Stomach (tissue), 19 donors: ENCODE measurements around the gene CEP350. TPM values are rescaled to one million over a fixed set of nuclear protein-coding genes. Genes with fewer than 3 reads are reported as not detected.
A peak's percentile ranks its signal among the peaks of the same experiment; 100 is the strongest.

Experiments used
- DNase-seq, 2 donors: peaks; one replicate each; pipeline versions ENCODE4 v3.0.0 to v3.0.0-alpha.2; 2013 to 2019
- H3K27ac ChIP-seq, 5 donors: fragments of 200-600 bp in 4 of 5; sonication (generic) in 4 of 5; one replicate each; pipeline ENCODE4 v1.5.1; 2013 to 2019; ENCODE audit warnings: mild to moderate bottlenecking in 1 of 5, moderate library complexity in 1 of 5
- H3K27me3 ChIP-seq, 3 donors: fragments of 200-600 bp; sonication (generic); one replicate each; pipeline ENCODE4 v1.5.1; 2017 to 2019; ENCODE audit warnings: mixed run types in 1 of 3
- H3K36me3 ChIP-seq, 4 donors: fragments of 200-600 bp; sonication (generic); 1 replicate in 3 of 4; 2 replicates in 1 of 4; pipeline ENCODE4 v1.5.1; 2016 to 2019
- H3K4me1 ChIP-seq, 4 donors: fragments of 200-600 bp; sonication (generic); one replicate each; pipeline ENCODE4 v1.5.1; 2016 to 2019
- H3K4me3 ChIP-seq, 4 donors: fragments of 200-600 bp; sonication (generic) in 3 of 4; one replicate each; pipeline ENCODE4 v1.5.1; 2016 to 2019; ENCODE audit warnings: mild to moderate bottlenecking in 1 of 4
- H3K9me3 ChIP-seq, 4 donors: fragments of 200-600 bp; sonication (generic); one replicate each; pipeline ENCODE4 v1.5.1; 2016 to 2019
- EP300 ChIP-seq: sonication (generic); formaldehyde crosslinking; IDR thresholded peaks from one replicate; pipeline ENCODE4 v1.6.1; 2017; ENCODE audit warnings: antibody characterized with exemption
- POLR2A ChIP-seq, 4 donors: fragments of 450-650 bp; IDR thresholded peaks; one replicate each; pipeline ENCODE4 v1.6.1; 2016; ENCODE audit warnings: antibody characterized with exemption in 4 of 4, control low read depth in 2 of 4, mild to moderate bottlenecking in 1 of 4, moderate library complexity in 1 of 4
- POLR2AphosphoS5 ChIP-seq, 3 donors: sonication (generic); formaldehyde crosslinking; IDR thresholded peaks; one replicate each; pipeline ENCODE4 v1.6.1; 2016; ENCODE audit warnings: antibody characterized with exemption in 3 of 3
- WGBS, 5 donors: extraction: QIAGEN DNeasy Blood & Tissue Kit in 3 of 5; methylation state at CpG; one replicate each; pipeline versions ENCODE4 v1.1.5 to v1.1.7; 2013 to 2018; 5-methylcytosine and 5-hydroxymethylcytosine counted together
- intact Hi-C: fragments of 100-400 bp; cut with DNase I; formaldehyde crosslinking; loops from one replicate; pipeline ENCODE4 v1.15.1; 2023; ENCODE audit warnings: low total_unique reads
- long read RNA-seq, 10 donors: transcript quantifications; one replicate each; lab custom pipeline, GENCODE V29; 2026
- polyA plus RNA-seq, 3 donors: library from polyadenylated mRNA; stranded (reverse); fragments of 200-250 nt; gene quantifications; one replicate each; pipeline ENCODE4 v1.2.3, GENCODE V29; 2013
- total RNA-seq, 5 donors: library from RNA; depleted of rRNA; stranded (reverse); fragments of >200 nt; gene quantifications; one replicate each; pipeline versions ENCODE4 v1.1.0 to v1.2.3, GENCODE V29; 2014 to 2016
- TF ChIP-seq, protein P1 (sequence below), 7 experiments: fragments of 450-650 bp in 4 of 7; fragments of 200-600 bp in 3 of 7; sonication (generic) in 3 of 7; IDR thresholded peaks; one replicate each; pipeline ENCODE4 v1.5.1; 2016 to 2019; ENCODE audit warnings: antibody characterized with exemption in 7 of 7, control low read depth in 2 of 7, mild to moderate bottlenecking in 1 of 7
- donor health status: healthy with polysubstance abuse.
- donor health status: Bipolar disorder and iron deficiency.
- donor health status: healthy.

CEP350 gene, protein sequence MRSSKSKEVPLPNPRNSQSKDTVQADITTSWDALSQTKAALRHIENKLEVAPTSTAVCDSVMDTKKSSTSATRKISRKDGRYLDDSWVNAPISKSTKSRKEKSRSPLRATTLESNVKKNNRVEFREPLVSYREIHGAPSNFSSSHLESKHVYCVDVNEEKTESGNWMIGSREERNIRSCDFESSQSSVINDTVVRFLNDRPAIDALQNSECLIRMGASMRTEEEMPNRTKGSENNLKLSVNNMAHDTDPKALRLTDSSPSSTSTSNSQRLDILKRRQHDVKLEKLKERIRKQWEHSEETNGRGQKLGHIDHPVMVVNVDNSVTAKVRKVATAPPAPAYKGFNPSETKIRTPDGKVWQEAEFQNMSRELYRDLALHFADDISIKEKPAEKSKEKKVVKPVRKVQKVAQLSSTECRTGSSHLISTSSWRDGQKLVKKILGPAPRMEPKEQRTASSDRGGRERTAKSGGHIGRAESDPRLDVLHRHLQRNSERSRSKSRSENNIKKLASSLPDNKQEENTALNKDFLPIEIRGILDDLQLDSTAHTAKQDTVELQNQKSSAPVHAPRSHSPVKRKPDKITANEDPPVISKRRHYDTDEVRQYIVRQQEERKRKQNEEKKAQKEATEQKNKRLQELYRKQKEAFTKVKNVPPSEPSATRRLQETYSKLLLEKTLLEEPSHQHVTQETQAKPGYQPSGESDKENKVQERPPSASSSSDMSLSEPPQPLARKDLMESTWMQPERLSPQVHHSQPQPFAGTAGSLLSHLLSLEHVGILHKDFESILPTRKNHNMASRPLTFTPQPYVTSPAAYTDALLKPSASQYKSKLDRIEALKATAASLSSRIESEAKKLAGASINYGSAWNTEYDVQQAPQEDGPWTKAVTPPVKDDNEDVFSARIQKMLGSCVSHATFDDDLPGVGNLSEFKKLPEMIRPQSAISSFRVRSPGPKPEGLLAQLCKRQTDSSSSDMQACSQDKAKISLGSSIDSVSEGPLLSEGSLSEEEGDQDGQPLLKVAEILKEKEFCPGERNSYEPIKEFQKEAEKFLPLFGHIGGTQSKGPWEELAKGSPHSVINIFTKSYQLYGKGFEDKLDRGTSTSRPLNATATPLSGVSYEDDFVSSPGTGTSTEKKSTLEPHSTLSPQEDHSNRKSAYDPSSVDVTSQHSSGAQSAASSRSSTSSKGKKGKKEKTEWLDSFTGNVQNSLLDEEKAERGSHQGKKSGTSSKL (N-terminal part only)
- 100 to 1,000 TPM in 2 of 5 donors, 10 to 100 TPM in 3; 40.6 to 150 (median 96.5) TPM for total RNA-seq
- 1 to 10 TPM; 2.4 to 6.3 (median 4.9) TPM for polyA plus RNA-seq
- long read RNA-seq, donor 1: 0 reads
- long read RNA-seq, donor 2, partial matches to known transcripts: 0 of 1 reads
- long read RNA-seq, donor 2, other reads (novel, unspliced or antisense): 0 of 1 reads
- long read RNA-seq, donor 3: 0 reads
- long read RNA-seq, donor 4: 0 reads
- long read RNA-seq, donor 5: 0 reads
- long read RNA-seq, donor 6: 0 reads
- long read RNA-seq, donor 7, partial matches to known transcripts: 0 of 1 reads
- long read RNA-seq, donor 7, other reads (novel, unspliced or antisense): 0 of 1 reads
- long read RNA-seq, donor 8: 0 reads
- long read RNA-seq, donor 9: 0 reads
- long read RNA-seq, donor 10: 0 reads

DNA sequence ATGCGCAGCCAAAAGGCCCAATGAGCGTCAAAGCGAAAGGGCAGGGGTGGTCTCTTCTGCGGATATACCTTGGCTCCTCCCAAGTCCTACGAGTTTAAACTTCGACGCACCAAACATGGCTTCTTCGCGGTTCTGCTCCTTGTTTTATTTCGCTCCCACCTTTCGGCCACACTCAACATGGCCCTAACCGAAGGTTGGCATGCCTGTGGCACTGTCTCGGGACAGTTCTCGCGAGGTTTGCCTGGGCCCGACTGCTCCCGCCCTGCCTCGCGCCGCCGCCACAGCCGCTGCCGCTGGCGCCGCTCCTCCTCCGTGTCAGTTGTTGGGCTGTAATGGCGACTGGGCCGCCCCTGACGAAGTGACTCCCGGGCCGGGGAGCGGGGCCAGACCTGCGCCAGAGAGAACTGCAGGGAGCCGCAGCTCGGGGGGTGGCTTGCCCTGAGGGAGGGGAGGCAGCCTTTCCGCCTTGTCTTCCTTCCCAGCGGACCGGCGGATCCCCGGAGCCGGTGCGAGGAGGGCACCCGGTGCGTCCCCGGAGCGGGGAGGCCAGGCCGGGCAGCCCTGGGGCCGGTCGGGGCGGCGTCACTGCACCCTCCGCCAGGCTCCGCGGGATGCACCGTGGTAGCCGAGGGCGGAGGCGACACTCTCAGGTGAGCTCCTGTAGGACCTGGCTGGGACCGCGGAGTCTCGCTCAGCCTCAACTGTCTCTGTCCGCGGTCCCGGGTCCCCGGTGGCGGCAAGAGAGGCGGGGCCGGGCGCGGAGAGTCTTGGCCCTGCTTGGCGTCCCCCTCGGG lies at the start of gene CEP350:
TSS of gene CEP350 (plus strand) at position 318 of the 794 bp plus-strand sequence. CDS start 31,372 bp downstream, outside the sequence.
- Histone ChIP-seq H3K4me3 (peak within 1 kb of the TSS; percentile 78 to 99 (median 94)), H3K27me3 (no peaks in the 10 kb centered on the region), H3K4me1 (peaks cover 17 to 53% (median 35%) of the 10 kb centered on the region in 4 donors), H3K9me3 (no peaks in the 10 kb centered on the region), H3K27ac (peak within 1 kb of the TSS; percentile 94 to 98 (median 96)), H3K36me3 (no peaks in the 10 kb centered on the region)
- DNase-seq: peak; percentile 98 to 100
- TF ChIP-seq, protein P1, sequence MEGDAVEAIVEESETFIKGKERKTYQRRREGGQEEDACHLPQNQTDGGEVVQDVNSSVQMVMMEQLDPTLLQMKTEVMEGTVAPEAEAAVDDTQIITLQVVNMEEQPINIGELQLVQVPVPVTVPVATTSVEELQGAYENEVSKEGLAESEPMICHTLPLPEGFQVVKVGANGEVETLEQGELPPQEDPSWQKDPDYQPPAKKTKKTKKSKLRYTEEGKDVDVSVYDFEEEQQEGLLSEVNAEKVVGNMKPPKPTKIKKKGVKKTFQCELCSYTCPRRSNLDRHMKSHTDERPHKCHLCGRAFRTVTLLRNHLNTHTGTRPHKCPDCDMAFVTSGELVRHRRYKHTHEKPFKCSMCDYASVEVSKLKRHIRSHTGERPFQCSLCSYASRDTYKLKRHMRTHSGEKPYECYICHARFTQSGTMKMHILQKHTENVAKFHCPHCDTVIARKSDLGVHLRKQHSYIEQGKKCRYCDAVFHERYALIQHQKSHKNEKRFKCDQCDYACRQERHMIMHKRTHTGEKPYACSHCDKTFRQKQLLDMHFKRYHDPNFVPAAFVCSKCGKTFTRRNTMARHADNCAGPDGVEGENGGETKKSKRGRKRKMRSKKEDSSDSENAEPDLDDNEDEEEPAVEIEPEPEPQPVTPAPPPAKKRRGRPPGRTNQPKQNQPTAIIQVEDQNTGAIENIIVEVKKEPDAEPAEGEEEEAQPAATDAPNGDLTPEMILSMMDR (IDR thresholded peaks at IDR 0.05): peak in 1 of 7 experiments; percentile 4
- TF ChIP-seq POLR2AphosphoS5 (IDR thresholded peaks at IDR 0.05) (peak; percentile 91 to 97 (median 95)), POLR2A (IDR thresholded peaks at IDR 0.05) (peak in 2 of 4 donors; percentile 52 to 54), EP300 (no peak)
- intact Hi-C loops: no loop called here
- WGBS, 5 donors: 0% methylated on average over 18 to 72 of the region's 72 CpGs

DNA sequence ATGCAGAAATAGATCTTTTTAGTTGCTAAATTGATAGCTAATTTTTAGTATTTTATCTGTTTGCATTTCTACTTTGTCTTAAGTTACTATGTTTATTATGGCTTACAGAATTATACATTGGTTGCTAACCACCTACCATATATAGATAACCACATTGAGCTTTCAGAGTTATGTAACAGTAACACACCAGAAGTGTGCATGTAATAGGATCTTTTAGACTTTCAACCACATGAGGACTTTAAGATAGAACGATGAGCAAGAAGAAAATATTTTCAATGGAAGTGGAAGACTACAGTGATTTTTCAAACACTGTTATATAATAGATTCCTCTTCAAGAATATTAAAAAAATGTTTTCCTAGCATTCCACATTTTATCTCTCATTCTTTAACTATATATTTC lies 43.7 kb upstream of the CEP350 start:
- H3K36me3 ChIP-seq: peaks cover 46 to 95% (median 93%) of the 10 kb centered on the region in 4 donors
- TF ChIP-seq EP300 (no peak), POLR2AphosphoS5 (IDR thresholded peaks at IDR 0.05) (no peak), POLR2A (IDR thresholded peaks at IDR 0.05) (no peak)
- TF ChIP-seq, protein P1 (IDR thresholded peaks at IDR 0.05): no peak
- DNase-seq: no peak
- no peaks in the 10 kb centered on the region for H3K9me3 ChIP-seq
- H3K27me3 ChIP-seq: no peaks in the 10 kb centered on the region
- H3K4me1 ChIP-seq: peaks cover 0 to 3% (median 0%) of the 10 kb centered on the region in 4 donors
- no peak overlapping the region for H3K27ac ChIP-seq
- 64 to 86% (median 84%) methylated on average over 1 of the region's 1 CpG for WGBS, 5 donors
- intact Hi-C loops: no loop called here
- H3K4me3 ChIP-seq: no peak overlapping the region

DNA sequence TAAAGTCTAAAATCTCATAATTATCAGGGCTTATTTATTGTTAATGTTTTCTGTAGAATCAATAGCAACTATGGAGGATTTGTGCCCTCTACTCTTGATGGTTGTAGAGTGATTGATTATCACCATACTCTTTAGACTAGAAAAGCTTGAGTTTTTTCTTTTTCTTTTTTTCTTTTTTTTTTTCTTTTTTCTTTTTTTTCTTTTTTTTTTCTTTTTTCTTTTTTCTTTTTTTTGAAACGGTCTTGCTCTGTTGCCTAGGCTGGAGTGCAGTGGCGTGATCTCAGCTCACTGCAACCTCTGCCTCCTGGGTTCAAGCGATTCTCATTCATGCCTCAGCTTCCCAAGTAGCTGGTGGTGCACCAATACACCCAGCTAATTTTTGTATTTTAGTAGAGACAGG lies 42.8 kb upstream of the CEP350 start:
- no peak overlapping the region for H3K27ac ChIP-seq
- H3K9me3 ChIP-seq: no peaks in the 10 kb centered on the region
- DNase-seq: no peak
- intact Hi-C loops: no loop called here
- H3K27me3 ChIP-seq: no peaks in the 10 kb centered on the region
- H3K4me3 ChIP-seq: no peak overlapping the region
- TF ChIP-seq EP300 (no peak), POLR2AphosphoS5 (IDR thresholded peaks at IDR 0.05) (no peak), POLR2A (IDR thresholded peaks at IDR 0.05) (no peak)
- TF ChIP-seq, protein P1 (IDR thresholded peaks at IDR 0.05): no peak
- 97 to 100% (median 97%) methylated on average over 3 of the region's 3 CpGs for WGBS, 5 donors
- H3K4me1 ChIP-seq: peaks cover 0 to 3% (median 0%) of the 10 kb centered on the region in 4 donors
- peaks cover 50 to 96% (median 94%) of the 10 kb centered on the region in 4 donors for H3K36me3 ChIP-seq
